HEK293 (cell line): ENCODE measurements around the gene NHLRC2.

Experiments
- CTCF ChIP-seq: fragments of 450-650 bp; formaldehyde crosslinking; IDR thresholded peaks from 2 replicates; pipeline ENCODE4 v1.5.1; 2016; ENCODE audit warnings: missing biosample characterization, missing genetic modification characterization
- SALL2 ChIP-seq: fragments of 450-650 bp; formaldehyde crosslinking; IDR thresholded peaks from 2 replicates; pipeline ENCODE4 v1.5.0; 2017; ENCODE audit warnings: missing biosample characterization, mild to moderate bottlenecking, missing genetic modification characterization, borderline replicate concordance
- ZBTB49 ChIP-seq: fragments of 450-650 bp; formaldehyde crosslinking; IDR thresholded peaks from 2 replicates; pipeline ENCODE4 v1.5.1; 2016; ENCODE audit warnings: missing biosample characterization, missing genetic modification characterization, low read depth
- ZNF155 ChIP-seq: fragments of 450-650 bp; formaldehyde crosslinking; IDR thresholded peaks from 2 replicates; pipeline ENCODE4 v1.5.1; 2016; ENCODE audit warnings: missing biosample characterization, missing genetic modification characterization
- ZNF274 ChIP-seq, 2 experiments: fragments of 200-500 bp in 1 of 2; fragments of 450-650 bp in 1 of 2; sonication (Bioruptor generic) in 1 of 2; formaldehyde crosslinking in 1 of 2; IDR thresholded peaks; 2 replicates each; pipeline versions ENCODE4 v1.5.1 to v1.6.1; 2014 to 2016; ENCODE audit warnings: borderline replicate concordance in 1 of 2, inconsistent platforms in 1 of 2, low read length in 1 of 2, missing biosample characterization in 1 of 2, missing genetic modification characterization in 1 of 2
- ZNF311 ChIP-seq: fragments of 450-650 bp; formaldehyde crosslinking; IDR thresholded peaks from 2 replicates; pipeline ENCODE4 v1.5.1; 2017; ENCODE audit warnings: missing biosample characterization, missing genetic modification characterization, borderline replicate concordance
- ZNF664 ChIP-seq: fragments of 450-650 bp; formaldehyde crosslinking; IDR thresholded peaks from 2 replicates; pipeline ENCODE4 v1.5.1; 2016; ENCODE audit warnings: missing biosample characterization, missing genetic modification characterization
- ZNF792 ChIP-seq: fragments of 450-650 bp; formaldehyde crosslinking; IDR thresholded peaks from 2 replicates; pipeline ENCODE4 v1.5.1; 2016; ENCODE audit warnings: missing biosample characterization, missing genetic modification characterization
- TF ChIP-seq, protein P1 (sequence below): fragments of 450-650 bp; formaldehyde crosslinking; IDR thresholded peaks from 2 replicates; pipeline ENCODE4 v1.5.1; 2016; ENCODE audit warnings: missing biosample characterization, missing genetic modification characterization
- TF ChIP-seq, protein P2 (sequence below): fragments of 450-650 bp; formaldehyde crosslinking; IDR thresholded peaks from 2 replicates; pipeline ENCODE4 v1.5.1; 2016; ENCODE audit warnings: missing biosample characterization, missing genetic modification characterization
- TF ChIP-seq, protein P3 (sequence below): fragments of 450-650 bp; formaldehyde crosslinking; IDR thresholded peaks from 2 replicates; pipeline ENCODE4 v1.5.1; 2016; ENCODE audit warnings: missing biosample characterization, missing genetic modification characterization

DNA sequence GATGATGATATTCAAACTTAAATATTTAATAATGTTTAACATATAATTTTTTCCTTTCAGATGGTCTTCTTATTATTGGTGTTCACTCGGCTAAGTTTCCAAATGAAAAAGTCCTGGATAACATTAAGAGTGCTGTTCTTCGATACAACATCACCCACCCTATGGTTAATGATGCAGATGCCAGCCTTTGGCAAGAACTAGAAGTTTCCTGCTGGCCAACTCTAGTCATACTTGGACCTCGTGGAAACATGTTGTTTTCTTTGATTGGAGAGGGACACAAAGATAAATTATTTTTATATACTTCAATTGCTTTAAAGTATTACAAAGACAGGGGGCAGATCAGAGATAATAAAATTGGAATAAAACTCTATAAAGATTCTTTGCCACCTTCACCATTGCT lies 22.0 kb downstream of the NHLRC2 start:
- TF ChIP-seq ZBTB49 (tag by site-specific recombination) (no peak), SALL2 (tag by site-specific recombination) (no peak), CTCF (tag by site-specific recombination) (no peak), ZNF664 (tag by site-specific recombination) (no peak), ZNF274 (IDR thresholded peaks at IDR 0.05; ENCODE audit: low read length) (no peak), ZNF274 (tag by site-specific recombination; IDR thresholded peaks at IDR 0.05; ENCODE audit: borderline replicate concordance) (no peak), ZNF311 (no peak), ZNF792 (tag by site-specific recombination) (no peak), ZNF155 (no peak)
- TF ChIP-seq, protein P1, sequence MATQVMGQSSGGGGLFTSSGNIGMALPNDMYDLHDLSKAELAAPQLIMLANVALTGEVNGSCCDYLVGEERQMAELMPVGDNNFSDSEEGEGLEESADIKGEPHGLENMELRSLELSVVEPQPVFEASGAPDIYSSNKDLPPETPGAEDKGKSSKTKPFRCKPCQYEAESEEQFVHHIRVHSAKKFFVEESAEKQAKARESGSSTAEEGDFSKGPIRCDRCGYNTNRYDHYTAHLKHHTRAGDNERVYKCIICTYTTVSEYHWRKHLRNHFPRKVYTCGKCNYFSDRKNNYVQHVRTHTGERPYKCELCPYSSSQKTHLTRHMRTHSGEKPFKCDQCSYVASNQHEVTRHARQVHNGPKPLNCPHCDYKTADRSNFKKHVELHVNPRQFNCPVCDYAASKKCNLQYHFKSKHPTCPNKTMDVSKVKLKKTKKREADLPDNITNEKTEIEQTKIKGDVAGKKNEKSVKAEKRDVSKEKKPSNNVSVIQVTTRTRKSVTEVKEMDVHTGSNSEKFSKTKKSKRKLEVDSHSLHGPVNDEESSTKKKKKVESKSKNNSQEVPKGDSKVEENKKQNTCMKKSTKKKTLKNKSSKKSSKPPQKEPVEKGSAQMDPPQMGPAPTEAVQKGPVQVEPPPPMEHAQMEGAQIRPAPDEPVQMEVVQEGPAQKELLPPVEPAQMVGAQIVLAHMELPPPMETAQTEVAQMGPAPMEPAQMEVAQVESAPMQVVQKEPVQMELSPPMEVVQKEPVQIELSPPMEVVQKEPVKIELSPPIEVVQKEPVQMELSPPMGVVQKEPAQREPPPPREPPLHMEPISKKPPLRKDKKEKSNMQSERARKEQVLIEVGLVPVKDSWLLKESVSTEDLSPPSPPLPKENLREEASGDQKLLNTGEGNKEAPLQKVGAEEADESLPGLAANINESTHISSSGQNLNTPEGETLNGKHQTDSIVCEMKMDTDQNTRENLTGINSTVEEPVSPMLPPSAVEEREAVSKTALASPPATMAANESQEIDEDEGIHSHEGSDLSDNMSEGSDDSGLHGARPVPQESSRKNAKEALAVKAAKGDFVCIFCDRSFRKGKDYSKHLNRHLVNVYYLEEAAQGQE (tag by site-specific recombination): no peak
- TF ChIP-seq, protein P2, sequence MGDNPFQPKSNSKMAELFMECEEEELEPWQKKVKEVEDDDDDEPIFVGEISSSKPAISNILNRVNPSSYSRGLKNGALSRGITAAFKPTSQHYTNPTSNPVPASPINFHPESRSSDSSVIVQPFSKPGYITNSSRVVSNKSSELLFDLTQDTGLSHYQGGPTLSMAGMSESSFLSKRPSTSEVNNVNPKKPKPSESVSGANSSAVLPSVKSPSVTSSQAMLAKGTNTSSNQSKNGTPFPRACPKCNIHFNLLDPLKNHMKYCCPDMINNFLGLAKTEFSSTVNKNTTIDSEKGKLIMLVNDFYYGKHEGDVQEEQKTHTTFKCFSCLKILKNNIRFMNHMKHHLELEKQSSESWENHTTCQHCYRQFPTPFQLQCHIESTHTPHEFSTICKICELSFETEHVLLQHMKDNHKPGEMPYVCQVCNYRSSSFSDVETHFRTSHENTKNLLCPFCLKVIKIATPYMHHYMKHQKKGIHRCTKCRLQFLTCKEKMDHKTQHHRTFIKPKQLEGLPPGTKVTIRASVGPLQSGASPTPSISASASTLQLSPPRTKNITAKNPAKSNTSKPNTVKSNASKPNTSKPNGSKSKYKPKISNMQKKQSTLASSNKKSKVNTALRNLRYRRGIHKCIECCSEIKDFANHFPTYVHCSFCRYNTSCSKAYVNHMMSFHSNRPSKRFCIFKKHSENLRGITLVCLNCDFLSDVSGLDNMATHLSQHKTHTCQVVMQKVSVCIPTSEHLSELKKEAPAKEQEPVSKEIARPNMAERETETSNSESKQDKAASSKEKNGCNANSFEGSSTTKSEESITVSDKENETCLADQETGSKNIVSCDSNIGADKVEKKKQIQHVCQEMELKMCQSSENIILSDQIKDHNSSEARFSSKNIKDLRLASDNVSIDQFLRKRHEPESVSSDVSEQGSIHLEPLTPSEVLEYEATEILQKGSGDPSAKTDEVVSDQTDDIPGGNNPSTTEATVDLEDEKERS: no peak
- TF ChIP-seq, protein P3, sequence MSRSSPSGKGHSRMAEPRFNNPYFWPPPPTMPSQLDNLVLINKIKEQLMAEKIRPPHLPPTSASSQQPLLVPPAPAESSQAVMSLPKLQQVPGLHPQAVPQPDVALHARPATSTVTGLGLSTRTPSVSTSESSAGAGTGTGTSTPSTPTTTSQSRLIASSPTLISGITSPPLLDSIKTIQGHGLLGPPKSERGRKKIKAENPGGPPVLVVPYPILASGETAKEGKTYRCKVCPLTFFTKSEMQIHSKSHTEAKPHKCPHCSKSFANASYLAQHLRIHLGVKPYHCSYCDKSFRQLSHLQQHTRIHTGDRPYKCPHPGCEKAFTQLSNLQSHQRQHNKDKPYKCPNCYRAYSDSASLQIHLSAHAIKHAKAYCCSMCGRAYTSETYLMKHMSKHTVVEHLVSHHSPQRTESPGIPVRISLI (tag by site-specific recombination): no peak
